ENCODE measurements around the gene IQCH.
"Not testable (repeated sequence)": the region's sequence is repeated elsewhere in the genome, so short reads cannot be mapped to it uniquely, and the experiment has no call there.

The IQCH gene

GRCh38 chr15:67436351-67437250 lies 182.0 kb downstream of the IQCH start:
- DNase-seq (ENCODE audit: low read depth in 2 of 2) = not testable (repeated sequence)

GRCh38 chr15:67444100-67444499 lies 189.5 kb downstream of the IQCH start:
- DNase-seq (ENCODE audit: low read depth in 2 of 2) = no peak

- DNase-seq (ENCODE audit: low read depth in 2 of 2) = no peak
These were observed 191.9 kb downstream of the IQCH start for GRCh38 chr15:67446449-67446848.

- DNase-seq (ENCODE audit: low read depth in 2 of 2) = not testable (repeated sequence)
These were observed 193.8 kb downstream of the IQCH start for GRCh38 chr15:67448372-67448771.

- not testable (repeated sequence) for DNase-seq (ENCODE audit: low read depth in 2 of 2)
These were observed 199.1 kb downstream of the IQCH start for GRCh38 chr15:67453703-67454102.

- DNase-seq (ENCODE audit: low read depth in 2 of 2) = peak; percentile 77 to 88
These were observed 202.3 kb downstream of the IQCH start for GRCh38 chr15:67456677-67457529.

- DNase-seq (ENCODE audit: low read depth in 2 of 2) = no peak
These were observed 203.9 kb downstream of the IQCH start for GRCh38 chr15:67458331-67459029.

GRCh38 chr15:67460521-67460920 lies 205.9 kb downstream of the IQCH start:
- no peak for DNase-seq (ENCODE audit: low read depth in 2 of 2)

GRCh38 chr15:67461735-67462134 lies 207.1 kb downstream of the IQCH start:
- DNase-seq (ENCODE audit: low read depth in 2 of 2) = no peak

GRCh38 chr15:67462875-67463274 lies 208.3 kb downstream of the IQCH start:
- no peak for DNase-seq (ENCODE audit: low read depth in 2 of 2)

GRCh38 chr15:67463488-67463887 lies 208.9 kb downstream of the IQCH start:
- no peak for DNase-seq (ENCODE audit: low read depth in 2 of 2)

GRCh38 chr15:67465196-67465952 lies 210.8 kb downstream of the IQCH start:
- no peak for DNase-seq (ENCODE audit: low read depth in 2 of 2)

GRCh38 chr15:67468416-67468815 lies 213.8 kb downstream of the IQCH start:
- no peak for DNase-seq (ENCODE audit: low read depth in 2 of 2)

- DNase-seq (ENCODE audit: low read depth in 2 of 2) = no peak
These were observed 215.1 kb downstream of the IQCH start for GRCh38 chr15:67469680-67470079.

GRCh38 chr15:67472957-67473356 lies 218.4 kb downstream of the IQCH start:
- no peak for DNase-seq (ENCODE audit: low read depth in 2 of 2)

- no peak for DNase-seq (ENCODE audit: low read depth in 2 of 2)
These were observed 220.0 kb downstream of the IQCH start for GRCh38 chr15:67474405-67475110.

GRCh38 chr15:67479781-67480505 lies 225.4 kb downstream of the IQCH start:
- DNase-seq (ENCODE audit: low read depth in 2 of 2) = no peak

- DNase-seq (ENCODE audit: low read depth in 2 of 2) = no peak
These were observed 226.2 kb downstream of the IQCH start for GRCh38 chr15:67480741-67481140.

GRCh38 chr15:67481680-67482079 lies 227.1 kb downstream of the IQCH start:
- DNase-seq (ENCODE audit: low read depth in 2 of 2) = no peak

- DNase-seq (ENCODE audit: low read depth in 2 of 2) = no peak
These were observed 241.0 kb downstream of the IQCH start for GRCh38 chr15:67495585-67495984.
